Trophoblast cell (in vitro differentiated cells and primary cell): ENCODE data around the gene ACKR1.

ENCODE experiments used
- DNase-seq, 2 donors: peaks; one replicate each; pipeline ENCODE4 v3.0.0-alpha.2; 2016
- H2AFZ ChIP-seq: 2 replicates; pipeline ENCODE4 v1.6.1; 2013; ENCODE audit warnings: low read length, moderate library complexity, mild to moderate bottlenecking; ENCODE audit not compliant: insufficient read depth, poor library complexity
- H2AK5ac ChIP-seq: 2 replicates; pipeline ENCODE4 v1.6.1; 2013; ENCODE audit warnings: mild to moderate bottlenecking, low read length
- H2BK120ac ChIP-seq: 2 replicates; pipeline ENCODE4 v1.6.1; 2013; ENCODE audit warnings: low read length, mild to moderate bottlenecking, moderate library complexity; ENCODE audit not compliant: insufficient read depth, poor library complexity
- H2BK12ac ChIP-seq: 2 replicates; pipeline ENCODE4 v1.6.1; 2013; ENCODE audit warnings: mild to moderate bottlenecking, low read length, moderate library complexity
- H2BK5ac ChIP-seq: 2 replicates; pipeline ENCODE4 v1.6.1; 2013; ENCODE audit warnings: low read length, low read depth, moderate library complexity, mild to moderate bottlenecking; ENCODE audit not compliant: poor library complexity
- H3K14ac ChIP-seq: 2 replicates; pipeline ENCODE4 v1.6.1; 2013; ENCODE audit warnings: mild to moderate bottlenecking, low read length
- H3K18ac ChIP-seq: 2 replicates; pipeline ENCODE4 v1.6.1; 2013; ENCODE audit warnings: mild to moderate bottlenecking, low read length
- H3K23ac ChIP-seq: 2 replicates; pipeline ENCODE4 v1.6.1; 2013; ENCODE audit warnings: low read length
- H3K27ac ChIP-seq: 2 replicates; pipeline ENCODE4 v1.5.1; 2013; ENCODE audit warnings: low read depth, mild to moderate bottlenecking, inconsistent platforms, low read length, moderate library complexity
- H3K27me3 ChIP-seq: 2 replicates; pipeline ENCODE4 v1.6.1; 2013; ENCODE audit warnings: inconsistent platforms, mild to moderate bottlenecking, low read length, moderate library complexity; ENCODE audit not compliant: insufficient read depth
- H3K36me3 ChIP-seq, 2 experiments: 1 replicate in 1 of 2; 2 replicates in 1 of 2; pipeline ENCODE4 v1.6.1; 2013; ENCODE audit warnings: low read length in 2 of 2, mild to moderate bottlenecking in 2 of 2, moderate library complexity in 1 of 2; ENCODE audit not compliant: insufficient read depth in 2 of 2, control insufficient read depth in 1 of 2
- H3K4ac ChIP-seq: 2 replicates; pipeline ENCODE4 v1.6.1; 2013; ENCODE audit warnings: low read depth, mild to moderate bottlenecking, low read length, moderate library complexity
- H3K4me1 ChIP-seq, 2 experiments: 1 replicate in 1 of 2; 2 replicates in 1 of 2; pipeline ENCODE4 v1.6.1; 2013; ENCODE audit warnings: low read length in 2 of 2, mild to moderate bottlenecking in 2 of 2, moderate library complexity in 1 of 2; ENCODE audit not compliant: insufficient read depth in 2 of 2, control insufficient read depth in 1 of 2
- H3K4me2 ChIP-seq: 2 replicates; pipeline ENCODE4 v1.6.1; 2013; ENCODE audit warnings: inconsistent platforms, mild to moderate bottlenecking, low read length, moderate library complexity
- H3K4me3 ChIP-seq: 2 replicates; pipeline ENCODE4 v1.5.1; 2013; ENCODE audit warnings: mild to moderate bottlenecking, low read depth, low read length, inconsistent platforms
- H3K79me1 ChIP-seq: one replicate; pipeline ENCODE4 v1.6.1; 2013; ENCODE audit warnings: low read length
- H3K79me2 ChIP-seq: 2 replicates; pipeline ENCODE4 v1.6.1; 2013; ENCODE audit warnings: low read length, mild to moderate bottlenecking; ENCODE audit not compliant: control insufficient read depth, insufficient read depth, poor library complexity
- H3K9ac ChIP-seq: 2 replicates; pipeline ENCODE4 v1.6.1; 2013; ENCODE audit warnings: mild to moderate bottlenecking, low read length
- H3K9me3 ChIP-seq: 2 replicates; pipeline ENCODE4 v1.6.1; 2013; ENCODE audit warnings: low read depth, mild to moderate bottlenecking, control low read depth, inconsistent platforms, low read length; ENCODE audit not compliant: insufficient read depth
- H4K12ac ChIP-seq: 2 replicates; pipeline ENCODE4 v1.6.1; 2013; ENCODE audit warnings: low read depth, mild to moderate bottlenecking, low read length, moderate library complexity
- H4K8ac ChIP-seq: 2 replicates; pipeline ENCODE4 v1.6.1; 2013; ENCODE audit warnings: low read depth, mild to moderate bottlenecking, low read length, moderate library complexity
- H4K91ac ChIP-seq: one replicate; pipeline ENCODE4 v1.6.1; 2013; ENCODE audit warnings: low read depth, mild to moderate bottlenecking, low read length, moderate library complexity
- WGBS: extraction: QIAGEN DNeasy Blood & Tissue Kit; methylation state at CpG from one replicate; pipeline ENCODE4 v1.1.7; 2013; ENCODE audit warnings: missing lambda C conversion rate; ENCODE audit not compliant: insufficient read length, insufficient coverage; ENCODE audit errors: extremely low coverage; 5-methylcytosine and 5-hydroxymethylcytosine counted together

ACKR1 gene

DNA sequence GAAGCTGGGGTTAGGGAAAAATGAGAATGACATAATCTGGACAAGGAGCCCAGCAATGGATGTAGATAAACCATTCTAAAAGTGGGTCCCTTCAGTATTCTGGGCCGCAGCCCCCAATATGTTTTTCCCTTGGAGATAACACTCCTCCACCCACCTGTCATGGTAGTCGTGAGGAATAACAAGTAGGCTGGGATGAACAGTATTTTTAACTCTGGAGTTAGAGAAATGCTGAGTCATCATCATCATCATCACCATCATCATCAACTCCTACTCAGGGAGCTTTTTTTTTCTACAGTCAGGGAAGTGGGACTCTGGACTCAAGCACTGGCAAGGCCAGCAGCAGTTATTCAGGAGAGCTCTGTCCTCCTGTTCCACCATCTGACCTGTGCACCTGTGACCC, 20.5 kb upstream of the ACKR1 start:
- no CpG with 5 or more reads among the region's 2 CpGs for WGBS
- Histone ChIP-seq H2BK12ac (no peak overlapping the region), H3K4me3 (no peak overlapping the region), H3K9ac (no peak overlapping the region), H3K23ac (no peak overlapping the region), H3K4ac (no peak overlapping the region), H4K8ac (no peak overlapping the region), H3K4me1 (peaks cover 3% of the 10 kb centered on the region in 2 experiments), H2AFZ (no peak overlapping the region), H3K14ac (no peak overlapping the region), H3K27me3 (no peaks in the 10 kb centered on the region), H2BK120ac (no peak overlapping the region), H3K18ac (no peak overlapping the region), H3K27ac (no peak overlapping the region), H3K4me2 (no peak overlapping the region), H4K91ac (no peak overlapping the region), H3K36me3 (no peaks in the 10 kb centered on the region), H4K12ac (no peak overlapping the region), H3K9me3 (no peaks in the 10 kb centered on the region), H2AK5ac (no peak overlapping the region), H3K79me2 (no peaks in the 10 kb centered on the region), H2BK5ac (no peak overlapping the region), H3K79me1 (no peaks in the 10 kb centered on the region)
- DNase-seq: no peak

DNA sequence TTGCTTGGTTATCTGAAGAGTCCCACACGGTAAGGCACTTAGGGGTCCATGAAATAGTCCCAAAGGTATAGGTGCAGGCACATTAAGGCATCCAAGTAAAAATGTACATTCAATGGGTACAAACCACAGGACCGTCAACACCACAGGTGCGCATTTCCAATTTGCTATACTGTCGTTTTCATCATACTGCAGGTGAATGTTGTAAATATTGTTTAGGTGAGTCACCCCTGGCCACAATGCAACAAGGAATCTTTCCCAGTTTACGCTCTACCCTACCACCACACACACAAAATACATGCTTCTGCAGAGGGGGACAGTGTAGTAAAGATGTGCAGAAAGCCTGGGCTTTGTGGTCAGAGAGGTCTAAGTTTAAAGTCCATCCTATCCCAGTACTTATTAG, 19.6 kb upstream of the ACKR1 start:
- WGBS: no CpG with 5 or more reads among the region's 5 CpGs
- Histone ChIP-seq H3K4me2 (no peak overlapping the region), H3K4ac (no peak overlapping the region), H2AFZ (no peak overlapping the region), H3K4me3 (no peak overlapping the region), H3K9me3 (no peaks in the 10 kb centered on the region), H4K12ac (no peak overlapping the region), H2BK12ac (no peak overlapping the region), H3K27ac (no peak overlapping the region), H3K36me3 (no peaks in the 10 kb centered on the region), H2BK120ac (no peak overlapping the region), H4K8ac (no peak overlapping the region), H3K27me3 (no peaks in the 10 kb centered on the region), H3K9ac (no peak overlapping the region), H3K18ac (no peak overlapping the region), H3K79me1 (no peaks in the 10 kb centered on the region), H2AK5ac (no peak overlapping the region), H4K91ac (no peak overlapping the region), H3K79me2 (no peaks in the 10 kb centered on the region), H3K14ac (no peak overlapping the region), H3K4me1 (peaks cover 3% of the 10 kb centered on the region in 2 experiments), H3K23ac (no peak overlapping the region), H2BK5ac (no peak overlapping the region)
- DNase-seq: peak; percentile 20 to 60

DNA sequence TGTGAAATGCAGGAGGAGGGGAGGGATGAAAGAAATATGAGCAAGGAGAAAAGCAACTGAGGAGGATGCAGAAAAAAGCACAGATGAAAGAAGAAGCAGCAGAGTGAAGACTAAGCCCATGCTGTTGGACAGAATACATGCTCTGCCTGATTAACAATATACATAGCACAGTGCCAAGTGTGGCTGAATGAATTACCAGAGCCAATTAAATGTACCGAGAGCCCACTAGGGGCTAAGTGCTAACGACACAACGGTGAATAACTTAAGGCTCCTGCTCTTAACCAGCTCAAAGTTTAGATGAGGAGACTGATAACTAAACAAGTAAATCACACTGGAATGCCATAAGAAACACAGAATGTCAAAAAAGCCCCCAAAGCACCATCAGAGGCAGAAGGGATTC, 17.6 kb upstream of the ACKR1 start:
- Histone ChIP-seq H4K8ac (no peak overlapping the region), H3K36me3 (no peaks in the 10 kb centered on the region), H3K23ac (no peak overlapping the region), H2AK5ac (no peak overlapping the region), H4K91ac (no peak overlapping the region), H3K18ac (no peak overlapping the region), H4K12ac (no peak overlapping the region), H2BK120ac (no peak overlapping the region), H2BK12ac (no peak overlapping the region), H3K27ac (no peak overlapping the region), H3K4me1 (peaks cover 3% of the 10 kb centered on the region in 2 experiments), H3K27me3 (no peaks in the 10 kb centered on the region), H3K4me2 (no peak overlapping the region), H3K14ac (no peak overlapping the region), H3K79me1 (no peaks in the 10 kb centered on the region), H3K4ac (no peak overlapping the region), H3K79me2 (no peaks in the 10 kb centered on the region), H3K9ac (no peak overlapping the region), H3K4me3 (no peak overlapping the region), H3K9me3 (no peaks in the 10 kb centered on the region), H2BK5ac (no peak overlapping the region), H2AFZ (no peak overlapping the region)
- no CpG with 5 or more reads among the region's 3 CpGs for WGBS
- DNase-seq: no peak

DNA sequence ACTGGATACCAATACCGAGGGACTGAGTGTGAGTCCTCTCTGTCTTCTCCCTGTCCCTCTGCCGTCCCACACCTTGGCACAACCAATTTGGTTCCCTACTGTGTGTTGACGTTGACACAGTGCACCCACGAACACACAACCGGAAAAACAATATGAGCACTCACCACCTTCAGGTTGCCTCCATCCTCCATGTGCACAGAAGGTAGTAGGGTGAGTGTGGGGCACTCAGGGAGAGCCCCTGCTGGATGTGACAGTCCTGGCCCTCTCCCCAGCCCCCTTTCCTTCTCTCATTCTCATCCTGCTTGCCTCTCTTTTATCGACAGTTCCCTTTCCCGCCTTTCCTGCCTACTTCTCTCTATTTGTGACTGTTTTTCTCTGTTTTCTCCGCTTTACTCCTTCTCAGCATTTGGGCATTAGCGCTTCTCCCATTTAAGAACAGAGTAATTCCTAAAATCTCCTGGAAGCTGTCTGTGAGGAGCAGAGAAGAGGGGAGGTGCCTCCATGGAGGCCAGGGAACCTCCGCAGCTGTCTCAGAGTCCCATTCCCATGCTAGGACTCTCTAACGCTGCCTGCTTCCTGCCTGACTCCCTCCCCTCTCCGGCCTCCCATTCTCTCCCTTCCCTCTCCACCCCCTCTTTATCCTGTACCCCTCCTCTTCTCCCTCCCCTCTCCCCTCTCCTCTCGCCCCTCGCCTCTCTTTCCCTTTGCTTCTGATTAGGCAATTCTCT, 16.9 kb upstream of the ACKR1 start:
- Histone ChIP-seq H3K23ac (no peak overlapping the region), H3K79me1 (no peaks in the 10 kb centered on the region), H3K4ac (no peak overlapping the region), H3K79me2 (no peaks in the 10 kb centered on the region), H3K27me3 (no peaks in the 10 kb centered on the region), H3K9me3 (no peaks in the 10 kb centered on the region), H3K14ac (no peak overlapping the region), H3K4me1 (peaks cover 3% of the 10 kb centered on the region in 2 experiments), H2AK5ac (no peak overlapping the region), H3K4me2 (peak overlapping the region; percentile 78), H3K27ac (no peak overlapping the region), H2BK12ac (no peak overlapping the region), H3K4me3 (no peak overlapping the region), H3K18ac (no peak overlapping the region), H2BK5ac (no peak overlapping the region), H4K8ac (no peak overlapping the region), H4K12ac (no peak overlapping the region), H2BK120ac (no peak overlapping the region), H3K36me3 (no peaks in the 10 kb centered on the region), H2AFZ (peak overlapping the region; percentile 53), H3K9ac (no peak overlapping the region), H4K91ac (no peak overlapping the region)
- no CpG with 5 or more reads among the region's 14 CpGs for WGBS
- no peak for DNase-seq
